ENCODE measurements around the gene ZNF207.

GRCh38 chr17:32330147-32330546 lies 19.8 kb upstream of the ZNF207 start:
- TF ChIP-seq CTCF (IDR thresholded peaks at IDR 0.05) (no peak), POLR2AphosphoS5 (IDR thresholded peaks at IDR 0.05; ENCODE audit: low read depth, low read length) (no peak), SIN3A (IDR thresholded peaks at IDR 0.05; ENCODE audit: borderline replicate concordance, insufficient read depth, low read depth, low read length) (no peak)

Data from Panc1 (cell line).